Brain microvascular endothelial cell (primary cell): Measurements from ENCODE around the gene CD1E.

Experiments used
- DNase-seq: peaks from one replicate; pipeline ENCODE4 v3.0.0-alpha.2; 2020
- H3K27ac ChIP-seq: fragments of 250-450 bp; sonication (Bioruptor Pico); 2 replicates; pipeline ENCODE4 v1.5.1; 2020; ENCODE audit warnings: mild to moderate bottlenecking, moderate library complexity
- H3K27me3 ChIP-seq: fragments of 250-450 bp; sonication (Bioruptor Pico); replicated peaks from 2 replicates; pipeline ENCODE4 v1.5.1; 2020; ENCODE audit warnings: mild to moderate bottlenecking
- H3K36me3 ChIP-seq: fragments of 250-450 bp; sonication (Bioruptor Pico); replicated peaks from 2 replicates; pipeline ENCODE4 v1.5.1; 2020; ENCODE audit warnings: mild to moderate bottlenecking
- H3K4me3 ChIP-seq: 2 replicates; pipeline ENCODE4 v1.5.1; 2011; ENCODE audit warnings: low read depth, mild to moderate bottlenecking, control low read depth, low read length, moderate library complexity
- CTCF ChIP-seq: IDR thresholded peaks from 2 replicates; pipeline ENCODE4 v1.5.1; 2011; ENCODE audit warnings: low read depth, mild to moderate bottlenecking, moderate library complexity, low read length, control low read depth, inconsistent platforms; ENCODE audit errors: missing control alignments
- in situ Hi-C: cut with HindIII; loops from 2 replicates; pipeline ENCODE4 v1.10.0; 2017; ENCODE audit warnings: low sequenced_read_pairs, low pct_ligation_motif_present

The CD1E gene

GRCh38 chr1:158353303-158354075, at the start of gene CD1E:
Gene CD1E, plus strand, starts transcription at chr1:158353894. Its CDS starts 95 bp downstream, at chr1:158353989.
- no peaks in the 10 kb centered on the region for H3K27me3 ChIP-seq
- in situ Hi-C loops, result no loop called here
- H3K27ac ChIP-seq, result no peak within 1 kb of the TSS
- no peak within 1 kb of the TSS for H3K4me3 ChIP-seq
- no peak for TF ChIP-seq CTCF
- DNase-seq, result no peak
- no peaks in the 10 kb centered on the region for H3K36me3 ChIP-seq

GRCh38 chr1:158310623-158311022, 43.1 kb upstream of the CD1E start:
- TF ChIP-seq CTCF, result no peak
- Histone ChIP-seq H3K4me3 (no peak overlapping the region), H3K27ac (no peak overlapping the region), H3K27me3 (no peaks in the 10 kb centered on the region), H3K36me3 (no peaks in the 10 kb centered on the region)
- in situ Hi-C loops, result no loop called here
- DNase-seq, result no peak

GRCh38 chr1:158311066-158311465, 42.6 kb upstream of the CD1E start:
- Histone ChIP-seq H3K27ac (no peak overlapping the region), H3K36me3 (no peaks in the 10 kb centered on the region), H3K27me3 (no peaks in the 10 kb centered on the region), H3K4me3 (no peak overlapping the region)
- no peak for DNase-seq
- in situ Hi-C loops, result no loop called here
- TF ChIP-seq CTCF, result no peak

GRCh38 chr1:158323866-158324265, 29.8 kb upstream of the CD1E start:
- no peak for TF ChIP-seq CTCF
- in situ Hi-C loops, result no loop called here
- H3K27ac ChIP-seq, result no peak overlapping the region
- no peaks in the 10 kb centered on the region for H3K36me3 ChIP-seq
- no peaks in the 10 kb centered on the region for H3K27me3 ChIP-seq
- DNase-seq, result no peak
- H3K4me3 ChIP-seq, result no peak overlapping the region

GRCh38 chr1:158324395-158324794, 29.3 kb upstream of the CD1E start:
- no peak for DNase-seq
- TF ChIP-seq CTCF, result no peak

GRCh38 chr1:158327481-158327880, 26.2 kb upstream of the CD1E start:
- in situ Hi-C loops, result no loop called here
- Histone ChIP-seq H3K4me3 (no peak overlapping the region), H3K36me3 (no peaks in the 10 kb centered on the region), H3K27ac (no peak overlapping the region), H3K27me3 (no peaks in the 10 kb centered on the region)
- DNase-seq, result no peak
- no peak for TF ChIP-seq CTCF

More at GRCh38 chr1:158324395-158324794, 29.3 kb upstream of the CD1E start:
- no peaks in the 10 kb centered on the region for H3K27me3 ChIP-seq
- no peak overlapping the region for H3K27ac ChIP-seq
- H3K4me3 ChIP-seq, result no peak overlapping the region
- in situ Hi-C loops, result no loop called here
- no peaks in the 10 kb centered on the region for H3K36me3 ChIP-seq
